Measurements from ENCODE around the gene RARB.

Gene RARB

DNA sequence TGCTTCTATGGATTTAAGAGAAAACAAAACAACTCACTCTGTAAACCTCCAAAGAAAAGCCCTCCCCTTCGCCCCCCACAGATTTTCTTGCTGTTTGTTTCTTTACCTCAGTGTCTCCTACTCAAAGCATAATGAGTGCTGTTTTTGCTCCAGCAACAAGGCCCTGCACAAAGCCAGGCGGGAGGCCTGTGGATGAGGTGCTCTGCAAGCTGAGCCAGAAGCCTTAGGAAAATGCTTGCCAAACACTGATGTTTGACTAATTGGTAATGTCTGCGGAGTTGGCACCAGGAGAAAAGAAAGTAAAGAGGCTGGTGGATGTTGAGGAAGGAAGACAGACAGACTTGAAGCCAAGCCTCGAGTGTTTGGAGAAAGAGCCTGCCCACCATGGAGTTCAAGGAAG, 99.7 kb downstream of the RARB start:
- no peak for TF ChIP-seq CTCF (conservative IDR thresholded peaks at IDR 0.05; ENCODE audit: low read depth, low read length)
- no peak overlapping the region for H3K4me3 ChIP-seq (ENCODE audit: low read length)
- DNase-seq (ENCODE audit: low read depth), result no peak

GRCh38 chr3:25531971-25532370, 103.9 kb downstream of the RARB start:
- no peak overlapping the region for H3K4me3 ChIP-seq (ENCODE audit: low read length)
- no peak for TF ChIP-seq CTCF (conservative IDR thresholded peaks at IDR 0.05; ENCODE audit: low read depth, low read length)
- no peak for DNase-seq (ENCODE audit: low read depth)

- DNase-seq (ENCODE audit: low read depth), result no peak
- no peak overlapping the region for H3K4me3 ChIP-seq (ENCODE audit: low read length)
- peak; percentile 75 for TF ChIP-seq CTCF (conservative IDR thresholded peaks at IDR 0.05; ENCODE audit: low read depth, low read length)
Observed at GRCh38 chr3:25532431-25533162, 104.5 kb downstream of the RARB start.

DNA sequence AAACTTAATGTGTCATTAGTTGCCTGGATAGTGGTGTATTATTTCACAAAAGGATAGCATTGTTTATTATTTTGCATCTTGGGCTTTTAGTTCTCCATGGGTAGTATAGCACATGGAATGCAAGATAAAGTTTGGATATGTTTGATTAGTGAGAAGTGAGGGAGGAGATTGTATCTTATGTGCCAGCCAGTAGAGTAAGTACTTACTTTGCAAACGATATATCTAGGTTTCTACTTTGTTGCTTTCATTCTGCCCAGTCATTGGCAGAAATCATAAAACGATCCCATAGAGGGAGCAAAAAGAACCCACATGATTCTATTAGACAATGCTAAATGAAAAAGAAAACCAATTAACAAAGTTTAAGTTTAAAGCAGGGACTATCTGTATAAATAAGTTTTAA, 105.3 kb downstream of the RARB start:
- DNase-seq (ENCODE audit: low read depth), result no peak
- TF ChIP-seq CTCF (conservative IDR thresholded peaks at IDR 0.05; ENCODE audit: low read depth, low read length), result no peak
- H3K4me3 ChIP-seq (ENCODE audit: low read length), result no peak overlapping the region

- H3K4me3 ChIP-seq (ENCODE audit: low read length), result no peak overlapping the region
- no peak for DNase-seq (ENCODE audit: low read depth)
- TF ChIP-seq CTCF (conservative IDR thresholded peaks at IDR 0.05; ENCODE audit: low read depth, low read length), result no peak
Observed at GRCh38 chr3:25534007-25534406, 105.9 kb downstream of the RARB start.

DNA sequence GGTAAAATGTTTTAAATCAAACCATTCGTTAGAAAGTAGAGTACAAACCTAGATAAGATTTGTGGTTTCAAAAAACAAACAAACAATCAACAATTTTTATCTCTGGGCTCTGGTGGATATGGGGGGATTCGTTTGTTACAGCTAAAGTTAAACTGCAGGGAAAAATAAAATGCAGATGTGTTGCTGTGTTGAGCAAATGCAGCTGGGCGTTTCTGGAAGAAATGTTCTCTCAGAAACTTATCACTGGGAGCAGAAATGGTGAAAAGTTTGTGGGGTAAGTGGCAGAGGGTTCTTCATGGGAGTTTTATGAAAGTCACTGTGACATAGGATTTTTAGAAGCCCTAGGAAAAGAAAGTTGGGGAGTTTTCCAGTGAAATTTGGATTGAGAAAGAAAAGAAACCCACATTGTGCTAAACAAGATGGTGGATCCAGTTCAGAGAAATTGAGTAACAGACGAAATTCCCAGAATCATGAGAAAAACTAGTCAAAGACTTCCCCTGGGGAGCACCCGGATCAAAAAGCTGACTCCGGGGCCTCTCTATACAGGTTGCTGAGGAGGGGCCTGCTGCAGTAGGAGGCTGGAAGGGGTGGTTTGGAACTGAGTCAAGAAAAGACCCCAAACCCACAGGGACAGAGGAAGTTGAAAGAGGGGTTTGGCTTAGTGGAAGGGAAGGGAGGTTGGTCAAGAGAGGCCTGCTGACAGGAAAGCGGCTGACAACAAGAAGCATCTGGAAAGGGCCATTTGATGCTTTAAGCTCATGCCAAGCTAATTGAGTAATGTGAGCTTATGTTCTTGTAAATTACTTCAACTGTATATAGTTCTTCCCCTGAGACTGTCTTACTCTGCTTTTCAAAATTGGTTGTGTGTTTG, 108.7 kb downstream of the RARB start:
- DNase-seq (ENCODE audit: low read depth), result no peak
- no peak for TF ChIP-seq CTCF (conservative IDR thresholded peaks at IDR 0.05; ENCODE audit: low read depth, low read length)
- H3K4me3 ChIP-seq (ENCODE audit: low read length), result no peak overlapping the region
